Measurements from ENCODE around the gene ANXA2.

Gene ANXA2

GRCh38 chr15:60372756-60373155 lies 25.0 kb downstream of the ANXA2 start:
- in situ Hi-C loops (cut with MboI; ENCODE audit: low sequenced_read_pairs), result loop anchor here (25.0 kb wide), 1 partner anchor 140 kb away; no protein-coding TSS in a partner anchor

DNA sequence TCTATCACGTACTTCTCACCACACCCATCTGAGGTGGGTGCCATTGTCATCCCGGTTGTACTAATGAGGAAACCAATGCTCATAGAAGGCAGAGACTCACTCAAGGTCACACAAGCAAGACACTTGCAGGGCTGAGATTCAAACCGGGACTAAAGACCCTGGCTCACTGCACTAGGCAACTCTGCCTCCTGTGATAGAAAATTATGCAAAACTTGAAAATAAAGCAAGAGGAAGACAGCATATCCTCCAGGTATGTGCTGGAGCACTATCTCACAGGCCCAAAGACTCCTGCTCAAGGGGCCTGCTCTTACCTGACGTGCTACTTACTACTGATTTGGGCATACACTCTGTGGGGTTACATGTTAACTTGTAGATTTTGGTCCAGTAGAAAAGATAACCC lies 25.6 kb downstream of the ANXA2 start:
- in situ Hi-C loops (cut with MboI; ENCODE audit: low sequenced_read_pairs), result loop anchor here (25.0 kb wide), 1 partner anchor 140 kb away; no protein-coding TSS in a partner anchor

- in situ Hi-C loops (cut with MboI; ENCODE audit: low sequenced_read_pairs), result loop anchor here (25.0 kb wide), 1 partner anchor 141 kb away; no protein-coding TSS in a partner anchor
These were observed 26.4 kb downstream of the ANXA2 start for GRCh38 chr15:60371175-60372051.

- in situ Hi-C loops (cut with MboI; ENCODE audit: low sequenced_read_pairs), result loop anchor here (25.0 kb wide), 1 partner anchor 141 kb away; no protein-coding TSS in a partner anchor
These were observed 27.0 kb downstream of the ANXA2 start for GRCh38 chr15:60370869-60371136.

GRCh38 chr15:60370105-60370868 lies 27.5 kb downstream of the ANXA2 start:
- in situ Hi-C loops (cut with MboI; ENCODE audit: low sequenced_read_pairs), result loop anchor here (25.0 kb wide), 1 partner anchor 142 kb away; no protein-coding TSS in a partner anchor

- in situ Hi-C loops (cut with MboI; ENCODE audit: low sequenced_read_pairs), result loop anchor here (25.0 kb wide), 1 partner anchor 143 kb away; no protein-coding TSS in a partner anchor
These were observed 28.1 kb downstream of the ANXA2 start for GRCh38 chr15:60369696-60370095.

DNA sequence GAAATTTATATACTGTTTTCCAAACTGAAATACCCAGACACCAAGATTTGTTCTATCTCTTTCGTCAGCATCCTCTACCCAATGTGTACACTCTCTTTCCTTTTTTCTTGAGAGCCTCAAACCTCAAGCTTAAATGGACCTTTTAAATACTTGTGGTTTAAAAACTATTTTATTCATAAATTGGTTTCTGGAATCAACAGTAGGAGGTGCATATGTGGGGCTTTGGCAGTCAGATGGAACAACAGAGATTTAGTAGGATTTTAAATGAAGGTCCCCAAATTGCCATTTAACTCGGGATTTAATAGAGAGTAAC lies 33.2 kb downstream of the ANXA2 start:
- in situ Hi-C loops (cut with MboI; ENCODE audit: low sequenced_read_pairs), result loop anchor here (25.0 kb wide), 1 partner anchor 148 kb away; no protein-coding TSS in a partner anchor

- in situ Hi-C loops (cut with MboI; ENCODE audit: low sequenced_read_pairs), result loop anchor here (25.0 kb wide), 1 partner anchor 148 kb away; no protein-coding TSS in a partner anchor
These were observed 33.7 kb downstream of the ANXA2 start for GRCh38 chr15:60363903-60364611.

- in situ Hi-C loops (cut with MboI; ENCODE audit: low sequenced_read_pairs), result loop anchor here (25.0 kb wide), 1 partner anchor 149 kb away; no protein-coding TSS in a partner anchor
These were observed 34.7 kb downstream of the ANXA2 start for GRCh38 chr15:60363087-60363549.

- in situ Hi-C loops (cut with MboI; ENCODE audit: low sequenced_read_pairs), result loop anchor here (25.0 kb wide), 1 partner anchor 150 kb away; no protein-coding TSS in a partner anchor
These were observed 35.3 kb downstream of the ANXA2 start for GRCh38 chr15:60362321-60363086.

DNA sequence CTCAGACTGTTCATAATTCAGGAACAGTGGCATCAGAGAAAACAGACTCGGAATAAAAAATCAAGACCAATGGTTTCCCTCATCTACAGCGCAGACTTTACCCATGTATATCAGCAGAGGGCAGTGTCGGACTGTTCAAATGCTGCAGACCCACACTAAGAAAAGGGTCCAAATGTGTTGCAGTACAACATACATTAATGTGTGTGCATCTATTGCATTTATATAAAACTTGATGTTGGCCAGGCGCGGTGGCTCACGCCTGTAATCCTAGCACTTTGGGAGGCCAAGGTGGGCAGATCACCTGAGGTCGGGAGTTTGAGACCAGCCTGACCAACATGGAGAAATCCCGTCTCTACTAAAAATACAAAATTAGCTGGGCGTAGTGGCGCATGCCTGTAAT lies 38.0 kb downstream of the ANXA2 start:
- in situ Hi-C loops (cut with MboI; ENCODE audit: low sequenced_read_pairs), result loop anchor here (25.0 kb wide), 1 partner anchor 153 kb away; no protein-coding TSS in a partner anchor

- in situ Hi-C loops (cut with MboI; ENCODE audit: low sequenced_read_pairs), result loop anchor here (25.0 kb wide), 1 partner anchor 153 kb away; no protein-coding TSS in a partner anchor
These were observed 38.7 kb downstream of the ANXA2 start for GRCh38 chr15:60358935-60359682.

GRCh38 chr15:60356832-60357231 lies 41.0 kb downstream of the ANXA2 start:
- in situ Hi-C loops (cut with MboI; ENCODE audit: low sequenced_read_pairs), result loop anchor here (25.0 kb wide), 1 partner anchor 155 kb away; no protein-coding TSS in a partner anchor

DNA sequence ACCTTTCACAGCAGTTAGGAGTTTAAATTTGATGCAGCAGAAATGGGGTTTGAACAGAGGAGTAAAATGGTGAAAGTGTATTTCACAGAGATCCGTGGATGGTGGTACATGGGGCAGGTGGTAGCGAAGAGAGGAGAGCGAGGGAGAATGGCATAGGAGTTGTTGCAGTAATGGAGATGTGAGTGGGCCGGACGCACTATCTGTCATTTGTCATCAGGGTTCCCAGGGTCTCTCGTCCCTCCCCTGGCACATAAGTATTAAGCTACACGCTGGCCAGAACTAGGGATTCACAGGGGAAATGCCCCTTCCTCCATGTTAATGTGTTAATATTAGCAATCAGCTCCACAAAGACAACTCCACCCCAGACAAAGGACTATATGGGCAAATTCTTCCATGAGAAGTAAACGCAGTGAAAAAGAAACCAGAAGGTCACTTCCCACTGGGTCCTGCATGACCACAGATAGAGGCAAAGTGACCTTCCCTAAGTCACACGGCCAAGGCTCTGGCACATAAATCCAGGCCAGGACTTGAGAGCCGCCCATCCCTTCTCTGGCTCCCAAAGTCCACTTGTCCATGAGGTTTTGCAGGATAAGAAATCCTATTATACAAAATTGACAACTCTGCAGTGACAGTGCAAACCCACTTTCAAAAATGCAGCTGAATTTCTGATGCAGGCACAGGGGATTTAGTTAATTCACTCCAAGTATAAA lies 42.5 kb downstream of the ANXA2 start:
- in situ Hi-C loops (cut with MboI; ENCODE audit: low sequenced_read_pairs), result loop anchor here (25.0 kb wide), 1 partner anchor 157 kb away; no protein-coding TSS in a partner anchor

DNA sequence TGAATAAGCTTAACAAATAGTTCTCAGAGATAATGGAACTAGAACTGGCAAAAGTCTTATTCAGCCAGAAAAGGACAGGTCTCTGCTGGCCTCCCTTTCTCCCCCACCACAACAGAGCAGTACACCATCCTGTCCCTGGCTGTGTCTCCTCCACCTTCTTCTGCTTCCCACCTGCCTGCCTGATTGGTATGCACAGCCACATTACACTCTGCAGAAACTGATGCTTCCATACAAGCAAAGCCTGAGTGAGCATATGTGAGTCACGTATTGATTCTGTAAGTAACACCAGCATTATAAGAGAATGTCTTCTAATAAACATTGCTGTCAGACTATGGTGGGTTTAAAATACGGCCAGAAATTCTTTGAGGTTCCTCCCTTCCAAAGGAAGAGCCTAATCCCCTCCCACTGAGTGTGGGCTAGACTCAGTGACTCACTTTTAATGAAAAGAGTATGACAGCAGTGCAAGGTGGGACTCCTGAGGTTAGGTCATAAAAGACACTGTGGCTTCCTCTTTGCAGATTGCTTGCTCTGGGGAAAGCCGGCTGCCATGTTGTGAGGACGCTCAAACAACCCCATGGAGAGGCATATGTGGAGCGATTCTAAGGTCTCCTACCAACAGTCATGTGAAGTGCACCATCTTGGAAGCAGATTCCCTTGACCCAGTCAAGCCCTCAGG lies 44.4 kb downstream of the ANXA2 start:
- in situ Hi-C loops (cut with MboI; ENCODE audit: low sequenced_read_pairs), result loop anchor here (25.0 kb wide), 1 partner anchor 159 kb away; no protein-coding TSS in a partner anchor

GRCh38 chr15:60352525-60352924 lies 45.3 kb downstream of the ANXA2 start:
- in situ Hi-C loops (cut with MboI; ENCODE audit: low sequenced_read_pairs), result loop anchor here (25.0 kb wide), 1 partner anchor 160 kb away; no protein-coding TSS in a partner anchor

DNA sequence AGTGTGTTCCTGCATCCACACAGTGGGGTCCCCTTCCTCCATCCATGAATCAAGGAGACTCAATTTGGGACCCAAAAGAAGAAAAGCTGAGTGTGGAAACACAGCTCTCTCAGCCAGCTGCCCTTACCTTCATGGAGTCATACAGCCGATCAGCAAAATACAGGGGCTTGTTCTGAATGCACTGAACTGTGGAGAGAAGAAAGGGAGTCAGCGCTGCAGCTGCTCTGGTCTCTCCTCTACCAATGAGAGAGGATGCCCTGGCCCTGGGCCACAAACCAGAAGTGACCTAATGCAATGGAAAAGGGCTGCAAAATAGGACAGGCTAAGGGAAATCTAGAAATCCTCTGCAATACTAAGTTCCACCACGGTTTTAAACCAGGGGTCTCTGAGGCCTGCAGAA lies 46.7 kb downstream of the ANXA2 start:
- in situ Hi-C loops (cut with MboI; ENCODE audit: low sequenced_read_pairs), result loop anchor here (25.0 kb wide), 1 partner anchor 161 kb away; no protein-coding TSS in a partner anchor

- in situ Hi-C loops (cut with MboI; ENCODE audit: low sequenced_read_pairs), result loop anchor here (25.0 kb wide), 1 partner anchor 162 kb away; no protein-coding TSS in a partner anchor
These were observed 47.7 kb downstream of the ANXA2 start for GRCh38 chr15:60350108-60350507.

Data from HL-60/S4 (cell line).